H1 (cell line): ENCODE results near the gene KIAA1671. TPM values are rescaled to one million over a fixed set of nuclear protein-coding genes. Genes with fewer than 3 reads are reported as not detected.

ENCODE experiments used
- BRCA1 ChIP-seq: IDR thresholded peaks from 2 replicates; pipeline ENCODE4 v1.6.1; 2012; ENCODE audit warnings: low read depth, low read length, improper control_type of control experiment
- CHD1 ChIP-seq: IDR thresholded peaks from 2 replicates; pipeline ENCODE4 v1.6.1; 2012; ENCODE audit warnings: low read depth, low read length, improper control_type of control experiment
- GTF2F1 ChIP-seq: IDR thresholded peaks from 2 replicates; pipeline ENCODE4 v1.6.1; 2012; ENCODE audit warnings: low read depth, low read length, improper control_type of control experiment, borderline replicate concordance
- JUN ChIP-seq: IDR thresholded peaks from 2 replicates; pipeline ENCODE4 v1.6.1; 2011; ENCODE audit warnings: low read depth, mild to moderate bottlenecking, improper control_type of control experiment, low read length
- KDM1A ChIP-seq: fragments of 200-600, 300-600 bp; sonication (generic); IDR thresholded peaks from 2 replicates; pipeline ENCODE4 v1.7.1; 2016; ENCODE audit warnings: mild to moderate bottlenecking, low read length, borderline replicate concordance
- RFX5 ChIP-seq: IDR thresholded peaks from 2 replicates; pipeline ENCODE4 v1.6.1; 2011; ENCODE audit warnings: low read depth, low read length, improper control_type of control experiment, borderline replicate concordance
- polyA plus RNA-seq, 7 experiments: library from polyadenylated mRNA; depleted of rRNA in 3 of 7; stranded (reverse) in 5 of 7; unstranded in 2 of 7; fragments of >200 nt in 5 of 7; fragments of 200-250 nt in 2 of 7; gene quantifications; 1 replicate in 5 of 7; 2 replicates in 1 of 7; 4 replicates in 1 of 7; pipeline versions ENCODE4 v1.2.1 to v1.2.3, GENCODE V29; 2011 to 2013; ENCODE audit warnings: missing spikeins in 2 of 7, mixed read lengths in 2 of 7
- total RNA-seq: library from RNA; stranded (reverse); fragmentation: NEBNext Ultra II Directional; extraction: Animal tissue kit (Norgen Biotek cat#: 25700); gene quantifications from 2 replicates; pipeline ENCODE4 v1.2.1, GENCODE V29; 2021

Gene KIAA1671
- total and polyA plus RNA-seq, 2 of the 8 experiments (the other 6 are each of a cell fraction or from before 2014, with no cell fraction given): 6.4 to 23.9 TPM

DNA sequence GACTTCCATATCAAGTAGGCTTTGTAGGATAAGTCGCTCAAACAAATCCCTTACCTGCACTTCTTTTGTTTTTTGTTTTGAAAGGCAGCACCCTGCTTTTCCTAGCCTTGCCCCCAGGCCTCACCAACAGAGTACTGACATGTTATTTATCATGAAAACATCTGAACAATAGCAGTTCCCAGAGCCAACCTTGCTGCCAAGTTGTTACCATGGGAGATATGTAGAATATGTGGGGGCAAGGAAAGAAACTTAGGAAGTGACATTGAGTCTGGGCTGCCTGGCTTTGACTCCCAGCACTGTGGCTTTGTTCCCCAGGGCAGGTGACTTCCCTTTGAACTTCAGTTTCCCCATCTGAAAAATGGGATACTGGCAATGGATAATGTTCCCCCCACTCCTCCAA is 193.8 kb downstream of the KIAA1671 start (continued):
- no peak for TF ChIP-seq RFX5
- TF ChIP-seq CHD1: no peak
- TF ChIP-seq BRCA1: no peak
- no peak for TF ChIP-seq KDM1A
- TF ChIP-seq JUN: no peak
- TF ChIP-seq GTF2F1: no peak
